Measurements from ENCODE around the gene DAP. TPM values are rescaled to one million over a fixed set of nuclear protein-coding genes. Genes with fewer than 3 reads are reported as not detected.
A peak's percentile ranks its signal among the peaks of the same experiment; 100 is the strongest.

The DAP gene
- polyA plus RNA-seq, 5 donors = 80.0 to 119 (median 92.8) TPM

GRCh38 chr5:10712574-10713366 is 48.3 kb downstream of the DAP start:
- no peak for DNase-seq

GRCh38 chr5:10711562-10711961 is 49.5 kb downstream of the DAP start:
- DNase-seq = no peak

GRCh38 chr5:10710513-10711128 is 50.4 kb downstream of the DAP start:
- no peak for DNase-seq

- no peak for DNase-seq
Measured at GRCh38 chr5:10709933-10710332, 51.1 kb downstream of the DAP start.

GRCh38 chr5:10709409-10709808 is 51.6 kb downstream of the DAP start:
- no peak for DNase-seq

- DNase-seq = no peak
Measured at GRCh38 chr5:10708189-10708944, 52.7 kb downstream of the DAP start.

GRCh38 chr5:10707198-10708142 is 53.6 kb downstream of the DAP start:
- DNase-seq = no peak

GRCh38 chr5:10706326-10706725 is 54.7 kb downstream of the DAP start:
- no peak for DNase-seq

GRCh38 chr5:10705747-10706146 is 55.3 kb downstream of the DAP start:
- no peak for DNase-seq

- no peak for DNase-seq
Measured at GRCh38 chr5:10704949-10705621, 55.9 kb downstream of the DAP start.

- DNase-seq = no peak
Measured at GRCh38 chr5:10703676-10704075, 57.4 kb downstream of the DAP start.

GRCh38 chr5:10702911-10703491 is 58.0 kb downstream of the DAP start:
- DNase-seq = no peak

- DNase-seq = no peak
Measured at GRCh38 chr5:10702040-10702629, 58.9 kb downstream of the DAP start.

GRCh38 chr5:10701567-10702039 is 59.4 kb downstream of the DAP start:
- peak; percentile 17 to 20 for DNase-seq

GRCh38 chr5:10700516-10700915 is 60.5 kb downstream of the DAP start:
- no peak for DNase-seq

- DNase-seq = no peak
Measured at GRCh38 chr5:10699987-10700386, 61.0 kb downstream of the DAP start.

GRCh38 chr5:10699281-10699874 is 61.7 kb downstream of the DAP start:
- no peak for DNase-seq

- DNase-seq = no peak
Measured at GRCh38 chr5:10695759-10696543, 65.1 kb downstream of the DAP start.

All from right lung (tissue), 5 donors.